HT1080 (cell line): Measurements from ENCODE around the gene PKN3. TPM values are rescaled to one million over a fixed set of nuclear protein-coding genes. Genes with fewer than 3 reads are reported as not detected.

Experiments
- DNase-seq: peaks from one replicate; pipeline ENCODE4 v3.0.0-alpha.2; 2015; ENCODE audit warnings: low read depth
- polyA plus RNA-seq, 2 experiments: library from polyadenylated mRNA; depleted of rRNA; stranded (reverse); fragments of >200 nt; gene quantifications; 2 replicates each; pipeline ENCODE4 v1.2.3, GENCODE V29; 2015
- total RNA-seq: library from RNA; depleted of rRNA; stranded (reverse); fragments of >200 nt; shearing (Covaris generic); gene quantifications from 2 replicates; pipeline ENCODE4 v1.2.3, GENCODE V29; 2014; rRNA removed

PKN3 gene
- 4.8 TPM in 2 replicates for total RNA-seq
- polyA plus RNA-seq (2015; cell fraction: cytosol; rRNA removed), result 2.8 and 3.1 TPM in 2 replicates
- polyA plus RNA-seq (2015; cell fraction: nucleus; rRNA removed), result 5.2 and 6.6 TPM in 2 replicates

DNA sequence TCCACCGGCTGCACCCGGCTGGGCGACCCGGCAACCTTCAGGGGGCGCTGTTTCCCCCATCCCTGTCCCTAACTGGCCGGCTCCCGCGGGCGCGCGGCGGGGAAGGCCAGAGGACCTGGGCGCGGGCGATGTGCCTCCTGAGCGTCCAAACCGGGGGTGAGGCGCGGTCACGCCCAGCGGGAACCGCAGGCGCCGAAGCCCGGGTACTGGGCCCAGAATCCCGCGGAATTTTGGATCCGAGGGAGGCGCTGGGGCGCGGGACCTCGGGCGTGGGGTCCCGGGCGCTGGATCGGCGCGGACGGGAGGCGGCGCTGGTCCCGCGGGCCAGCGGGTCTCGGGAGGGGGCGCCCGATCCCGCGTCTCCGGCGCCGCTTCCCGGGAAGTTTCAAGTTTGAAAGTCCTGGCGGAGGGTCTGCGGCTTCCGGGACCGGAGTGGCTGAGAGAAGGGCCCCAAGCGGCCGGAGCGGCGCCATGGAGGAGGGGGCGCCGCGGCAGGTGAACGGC lies at the start of gene PKN3:
PKN3 (plus strand) TSS at position 59 of the 504 bp plus-strand sequence; CDS start at position 472, 413 bp downstream.
- peak; percentile 79 for DNase-seq

DNA sequence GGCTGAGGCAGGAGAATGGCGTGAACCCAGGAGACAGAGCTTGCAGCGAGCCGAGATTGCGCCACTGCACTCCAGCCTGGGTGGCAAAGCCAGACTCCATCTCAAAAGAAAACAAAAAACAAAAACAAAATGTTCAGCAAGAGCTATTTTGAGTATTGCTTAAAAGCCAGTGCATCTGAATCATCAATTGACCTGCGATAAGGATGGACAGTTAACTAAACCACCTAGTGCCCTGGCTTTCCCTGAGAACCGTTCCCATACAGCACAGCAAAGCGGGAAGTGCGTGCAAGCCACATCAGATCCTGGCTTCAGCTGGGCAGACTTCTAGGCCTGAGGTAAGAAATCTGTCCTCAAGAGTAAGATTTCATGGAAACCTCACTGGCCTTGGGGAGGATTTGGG lies 48.4 kb upstream of the PKN3 start:
- no peak for DNase-seq

DNA sequence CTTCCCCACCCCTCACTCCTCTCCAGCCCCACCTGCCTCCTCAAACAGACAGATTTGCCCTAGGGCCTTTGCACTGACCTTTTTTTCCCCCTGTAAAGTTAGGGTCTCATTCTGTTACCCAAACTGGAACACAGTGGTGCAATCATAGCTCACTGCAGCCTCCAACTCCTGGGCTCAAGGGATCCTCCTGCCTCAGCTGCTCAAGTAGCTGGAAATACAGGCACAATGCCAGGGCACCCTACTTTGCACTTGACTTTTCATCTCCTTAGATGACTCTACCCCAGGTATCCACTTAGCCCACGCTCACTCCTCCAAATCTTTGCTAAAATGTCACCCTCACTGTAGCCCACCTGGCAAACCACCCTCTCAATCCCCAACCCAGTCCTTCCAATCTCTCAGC lies 47.8 kb upstream of the PKN3 start:
- DNase-seq, result no peak

DNA sequence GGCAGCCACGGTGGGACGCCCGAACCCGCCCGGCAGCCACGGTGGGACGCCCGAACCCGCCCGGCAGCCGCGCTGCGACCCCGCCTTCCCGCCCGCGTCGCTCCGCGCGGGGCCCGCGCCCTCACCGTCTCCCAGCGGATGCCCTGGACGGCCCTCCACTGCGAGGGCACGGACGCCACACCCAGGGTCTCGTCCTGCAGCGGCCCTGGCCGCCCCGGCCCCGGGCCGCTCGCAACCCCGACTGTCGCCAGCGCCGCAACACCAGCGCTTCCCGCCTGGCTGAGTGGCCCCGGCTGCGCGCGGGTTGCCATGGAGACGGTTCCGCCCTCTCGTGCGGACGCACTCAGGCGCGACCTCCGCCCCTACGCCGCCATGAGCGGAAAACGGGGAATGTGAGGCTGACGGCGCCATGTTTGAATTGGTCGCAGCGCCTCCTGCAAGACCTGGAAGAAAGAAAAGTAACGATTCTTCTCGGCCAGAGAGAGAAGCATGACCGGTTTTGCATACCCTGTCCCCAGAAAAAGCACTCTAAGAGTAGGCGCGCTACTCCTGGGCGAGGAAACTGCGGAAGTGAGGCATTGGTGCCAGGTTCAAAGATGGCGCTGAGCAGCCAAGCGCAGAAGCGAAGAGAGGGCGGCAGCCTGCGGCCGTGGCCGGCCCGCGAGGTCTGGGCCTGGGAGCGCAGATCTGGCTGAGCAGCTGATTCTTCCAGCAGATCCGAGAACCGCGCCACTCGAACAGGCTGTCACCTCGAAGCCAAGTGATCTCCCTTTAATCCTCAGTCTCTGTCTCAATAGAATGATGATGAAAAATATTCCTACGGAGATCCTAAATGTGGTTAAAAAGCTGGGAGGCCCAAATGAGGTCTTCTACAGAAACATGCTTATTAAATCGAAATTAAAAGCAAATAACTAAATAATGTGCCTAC lies 45.6 kb upstream of the PKN3 start, which contains the start of gene DYNC2I2:
DYNC2I2 (minus strand) TSS at position 432 of the 928 bp plus-strand sequence; CDS start at position 311, 121 bp downstream.
- DNase-seq, result peak; percentile 90

DNA sequence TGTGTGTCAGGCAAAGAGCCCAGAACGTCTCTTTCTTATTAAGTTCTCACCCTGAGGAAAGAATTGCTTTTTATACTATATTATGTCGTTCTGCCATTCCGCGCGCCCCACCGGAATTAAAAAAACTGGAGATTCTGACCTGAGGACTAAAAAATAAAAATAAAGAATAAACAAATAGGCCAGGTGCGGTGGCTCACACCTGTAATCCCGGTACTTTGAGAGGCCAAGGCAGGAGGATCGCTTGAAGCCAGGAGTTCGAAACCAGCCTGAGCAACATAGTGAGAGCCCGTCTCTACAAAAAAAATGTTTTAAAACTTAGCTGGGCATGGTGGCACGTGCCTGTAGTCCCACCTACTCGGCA lies 45.0 kb upstream of the PKN3 start:
- no peak for DNase-seq

DNA sequence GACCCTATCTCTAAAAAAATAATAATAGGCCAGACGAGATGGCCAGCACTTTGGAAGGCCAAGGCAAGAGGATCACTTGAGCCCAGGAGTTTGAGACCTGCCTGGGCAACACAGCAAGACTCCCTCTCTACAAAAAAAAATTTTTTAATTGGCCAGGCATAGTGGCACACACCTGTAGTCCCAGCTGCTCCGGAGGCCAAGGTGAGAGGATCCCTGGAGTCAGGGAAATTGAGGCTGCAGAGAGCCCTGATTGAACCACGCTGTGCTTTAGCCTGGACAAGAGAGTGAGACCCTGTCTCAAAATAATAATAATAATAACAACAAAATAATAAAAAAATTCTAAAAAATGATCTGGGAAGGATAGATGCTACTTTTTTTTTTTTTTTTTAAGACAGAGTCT lies 44.5 kb upstream of the PKN3 start:
- DNase-seq, result no peak

DNA sequence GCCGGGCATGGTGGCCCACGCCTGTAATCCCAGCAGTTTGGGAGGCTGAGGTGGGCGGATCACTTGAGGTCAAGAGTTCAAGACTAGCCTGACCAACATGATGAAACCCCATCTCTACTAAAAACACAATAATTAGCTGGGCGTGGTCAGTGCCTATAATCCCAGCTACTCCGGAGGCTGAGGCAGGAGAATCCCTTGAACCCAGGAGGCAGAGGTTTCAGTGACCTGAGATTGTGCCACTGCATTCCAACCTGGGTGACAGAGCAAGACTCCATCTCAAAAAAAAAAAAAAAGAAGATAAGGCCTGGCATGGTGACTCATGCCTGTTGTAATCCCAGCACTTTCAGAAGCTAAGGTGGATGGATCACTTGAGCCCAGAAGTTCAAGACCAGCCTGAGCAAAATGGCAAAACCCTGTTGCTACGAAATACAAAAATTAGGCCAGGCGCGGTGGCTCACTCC lies 35.8 kb upstream of the PKN3 start:
- peak; percentile 66 for DNase-seq

DNA sequence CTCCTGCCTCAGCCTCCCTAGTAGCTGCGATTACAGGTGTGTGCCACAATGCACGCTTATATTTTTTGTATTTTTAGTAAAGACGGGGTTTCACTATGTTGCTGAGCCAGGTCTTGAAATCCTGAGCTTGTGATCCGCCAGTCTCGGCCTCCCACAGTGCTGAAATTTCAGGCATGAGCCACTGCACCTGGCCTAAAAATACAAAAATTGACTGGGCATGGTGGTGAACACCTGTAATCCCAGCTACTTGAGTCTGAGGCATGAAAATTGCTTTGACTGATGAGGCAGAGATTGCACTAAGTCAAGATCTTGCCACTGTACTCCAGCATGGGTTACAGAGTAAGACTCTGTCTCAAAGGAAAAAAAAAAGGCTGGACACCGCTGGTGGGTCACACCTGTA lies 32.5 kb upstream of the PKN3 start:
- no peak for DNase-seq

DNA sequence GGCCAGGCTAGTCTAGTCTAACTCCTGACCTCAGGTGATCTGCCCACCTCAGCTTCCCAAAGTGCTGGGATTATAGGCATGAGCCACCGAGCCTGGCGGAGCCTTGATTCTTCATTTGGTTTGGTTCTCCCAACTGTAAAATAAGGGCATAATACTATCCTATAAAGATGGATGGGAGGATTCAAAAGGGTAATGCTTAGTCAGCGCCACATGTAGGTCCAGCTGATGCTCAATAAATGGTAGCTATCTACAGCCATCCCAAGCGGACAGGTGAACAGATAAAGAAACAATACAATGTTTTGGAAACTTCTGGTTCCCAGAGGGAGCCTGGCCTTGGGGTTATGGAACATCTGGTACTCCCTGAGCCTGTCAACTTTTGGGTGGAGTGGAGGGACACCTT lies 26.9 kb upstream of the PKN3 start:
- no peak for DNase-seq

DNA sequence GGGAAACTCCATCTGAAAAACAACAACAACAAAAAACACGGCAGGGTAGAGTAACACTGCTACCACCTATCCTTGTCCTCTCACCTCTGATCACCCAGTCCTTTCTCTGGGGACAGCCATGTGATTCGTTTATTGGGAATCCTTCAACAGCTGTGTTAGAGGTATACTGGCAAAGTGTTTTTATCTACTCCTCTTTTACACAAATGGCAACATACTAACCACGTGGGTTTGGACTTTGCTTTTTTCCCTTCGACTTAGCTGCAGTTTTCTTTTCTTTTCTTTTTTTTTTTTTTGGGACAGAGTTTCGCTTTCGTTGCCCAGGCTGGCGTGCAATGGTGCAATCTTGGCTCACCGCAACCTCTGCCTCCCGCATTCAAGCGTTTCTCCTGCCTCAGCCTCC lies 24.5 kb upstream of the PKN3 start:
- no peak for DNase-seq

DNA sequence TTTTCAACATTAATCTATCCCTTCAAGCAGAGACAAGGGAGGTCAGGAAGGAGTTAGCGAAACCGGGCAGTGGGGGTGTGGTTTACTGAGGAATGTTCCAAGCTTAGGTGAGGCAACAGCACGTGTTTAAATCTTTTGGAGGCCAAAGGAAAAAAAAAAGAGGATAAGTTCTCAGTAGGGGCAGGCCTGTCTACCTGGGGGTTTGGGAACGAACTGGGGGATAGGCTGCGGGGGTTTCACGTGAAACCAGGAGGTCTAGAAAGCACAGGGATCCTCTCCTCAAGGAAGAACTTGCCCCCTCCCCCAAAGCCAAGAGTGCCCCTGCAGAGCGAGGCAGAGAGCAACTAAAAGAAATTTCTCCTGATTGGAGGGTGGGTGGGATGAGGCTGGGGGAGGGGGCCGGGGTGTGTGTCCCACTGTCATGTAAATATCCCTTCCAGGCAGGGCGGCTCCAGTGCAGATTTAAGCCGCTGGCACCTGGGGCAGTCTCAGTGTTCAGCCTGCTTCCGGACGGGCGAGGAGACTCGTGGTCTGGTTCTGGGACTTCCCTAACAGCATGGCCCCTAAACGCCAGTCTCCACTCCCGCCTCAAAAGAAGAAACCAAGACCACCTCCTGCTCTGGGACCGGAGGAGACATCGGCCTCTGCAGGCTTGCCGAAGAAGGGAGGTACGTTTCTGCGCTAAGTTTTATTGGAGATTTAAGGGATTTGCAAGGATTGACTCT lies 18.8 kb upstream of the PKN3 start:
- peak; percentile 29 for DNase-seq

DNA sequence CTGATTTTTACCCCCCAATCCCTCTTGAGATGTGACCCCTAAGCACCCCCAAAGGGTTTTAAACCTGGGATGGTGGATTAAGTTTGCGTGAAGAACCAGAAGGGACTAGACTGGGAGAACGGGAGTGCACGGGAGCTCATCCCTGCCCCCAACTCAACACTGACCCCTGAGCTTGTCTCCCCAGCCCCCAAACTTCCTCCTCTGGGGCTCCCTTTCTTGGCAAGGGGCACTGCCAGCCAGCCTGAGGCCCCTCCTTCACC lies 18.3 kb upstream of the PKN3 start:
- no peak for DNase-seq

DNA sequence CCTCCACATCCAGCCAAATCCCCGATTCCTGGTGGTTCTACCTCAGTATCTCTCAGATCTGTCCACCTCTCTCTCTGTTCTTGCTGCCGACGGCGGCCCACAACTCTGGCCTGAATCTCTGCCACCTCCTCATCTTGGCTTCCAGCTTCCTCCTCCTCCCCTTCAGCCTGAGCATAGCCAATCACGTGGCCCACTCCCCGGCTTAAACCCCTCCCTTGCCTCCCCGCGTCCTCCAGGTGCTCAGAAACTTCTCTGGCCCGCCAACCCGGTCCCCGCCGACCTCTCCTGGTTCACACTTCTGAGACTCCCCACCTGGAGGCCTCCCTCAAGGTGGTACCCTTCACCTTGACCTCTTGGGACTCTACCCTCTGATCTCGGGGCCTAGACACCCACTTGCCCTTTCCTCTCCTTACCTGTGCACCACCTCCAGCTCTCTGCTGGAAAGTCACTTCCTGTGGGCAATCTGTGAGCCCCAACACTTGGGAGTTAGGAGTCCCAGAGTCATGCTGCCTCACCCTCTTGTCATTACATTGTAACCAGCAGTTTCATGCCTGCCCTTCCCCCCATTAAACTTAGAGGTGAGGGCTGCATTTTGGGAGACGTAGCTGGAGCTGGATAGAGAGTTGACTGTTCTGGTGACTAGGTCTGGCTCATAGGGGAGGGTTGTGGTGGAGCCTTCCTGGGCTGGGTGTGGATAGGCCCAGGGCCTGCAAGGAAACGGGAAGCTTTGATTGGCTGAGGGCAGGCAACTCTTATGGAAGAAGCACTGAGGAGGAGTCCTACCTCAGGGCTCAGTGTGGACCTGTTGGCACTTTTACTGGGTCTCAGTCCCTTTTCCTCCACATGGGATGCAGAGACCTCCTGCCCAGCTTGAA lies 17.7 kb upstream of the PKN3 start:
- DNase-seq, result peak; percentile 91

DNA sequence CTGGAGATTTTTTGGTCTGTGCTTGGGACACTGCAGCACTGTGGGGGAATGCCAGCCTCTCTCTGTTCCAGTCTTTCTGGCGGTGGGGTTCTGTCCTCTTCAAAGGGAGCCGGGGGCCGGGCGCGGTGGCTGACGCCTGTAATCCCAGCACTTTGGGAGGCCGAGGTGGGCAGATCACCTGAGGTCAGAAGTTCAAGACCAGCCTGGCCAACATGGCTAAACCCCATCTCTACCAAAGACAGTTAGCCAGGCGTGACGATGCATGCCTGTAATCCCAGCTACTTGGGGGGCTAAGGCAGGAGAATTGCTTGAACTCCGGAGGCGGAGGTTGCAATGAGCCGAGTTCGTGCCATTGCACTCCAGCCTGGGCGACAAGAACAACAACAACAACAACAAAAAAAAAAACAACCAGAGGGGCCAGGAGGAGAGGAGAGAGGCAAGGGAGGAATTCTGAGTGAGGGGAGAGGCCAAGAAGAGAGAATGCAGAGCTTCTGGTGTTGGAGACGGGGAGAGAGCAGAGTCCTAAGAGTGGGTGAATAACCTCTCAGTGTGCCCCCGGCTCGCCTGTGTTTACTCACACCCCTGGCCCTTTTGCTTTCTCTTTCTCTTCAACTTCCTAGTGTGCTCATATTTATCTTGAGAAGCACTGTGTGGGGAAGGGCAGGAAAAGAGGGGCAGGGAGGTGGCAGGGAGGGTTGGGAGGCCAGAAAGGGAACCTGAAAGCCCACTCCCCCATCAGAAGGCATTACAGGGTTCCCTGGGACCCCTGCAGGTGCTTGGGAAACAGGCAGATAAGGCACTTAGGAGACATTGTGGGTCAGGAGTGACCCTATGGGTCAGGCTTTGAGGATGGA lies 16.4 kb upstream of the PKN3 start:
- DNase-seq, result no peak

DNA sequence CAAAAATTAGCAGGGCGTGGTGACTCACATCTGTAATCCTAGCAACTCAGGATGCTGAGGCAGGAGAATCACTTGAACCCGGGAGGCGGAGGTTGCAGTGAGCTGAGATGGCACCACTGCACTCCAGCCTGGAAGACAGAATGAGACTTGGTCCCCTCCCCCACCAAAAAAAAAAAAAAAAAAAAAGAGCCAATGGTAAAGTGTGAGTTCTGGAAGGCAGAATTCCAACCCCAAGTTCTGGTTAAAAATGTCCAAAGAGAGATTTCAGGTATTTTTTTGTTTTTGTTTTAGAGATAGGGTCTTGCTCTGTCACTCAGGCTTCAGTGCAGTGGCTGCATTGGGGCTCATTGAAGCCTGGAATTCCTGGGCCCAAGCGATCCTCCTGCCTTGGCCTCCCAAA lies 14.8 kb upstream of the PKN3 start:
- no peak for DNase-seq

DNA sequence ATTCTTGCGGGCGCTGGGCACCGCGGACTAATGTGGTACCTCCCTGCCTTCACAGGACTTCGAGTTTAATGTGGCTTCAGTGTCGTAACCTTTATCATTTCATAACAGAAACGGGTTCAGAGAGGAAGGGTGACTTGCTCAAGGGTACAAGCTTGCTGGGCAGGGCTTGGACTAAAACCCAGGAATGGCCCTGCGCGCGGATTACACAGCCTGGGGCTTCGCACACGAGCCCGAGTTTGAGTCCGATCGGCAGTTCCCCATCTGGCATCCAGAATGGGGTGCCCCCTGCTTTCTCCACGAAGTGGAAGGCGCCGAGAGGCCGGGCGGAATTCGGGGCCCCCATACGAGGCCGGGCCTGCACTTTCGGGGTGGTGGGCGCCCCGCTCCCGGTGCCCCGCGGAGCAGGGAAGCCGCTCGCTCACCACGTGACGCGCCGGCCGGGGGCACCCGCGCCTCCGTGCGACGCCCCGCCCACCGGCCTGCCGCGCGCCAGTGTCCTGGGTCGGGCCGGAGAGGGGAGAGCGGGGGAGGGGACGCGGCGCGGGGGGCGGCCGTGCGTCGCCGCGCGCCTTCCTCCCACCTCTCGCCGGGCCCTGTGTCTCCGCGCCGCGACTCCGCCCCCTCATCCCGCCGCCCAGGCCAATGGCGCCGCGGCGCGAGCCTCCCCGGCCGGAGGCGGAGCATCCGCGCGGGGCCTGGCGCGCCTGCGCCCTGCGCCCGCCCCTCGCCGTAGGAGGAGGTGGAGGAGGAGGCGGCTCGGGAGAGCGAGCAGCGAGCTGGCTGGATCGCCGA lies 13.6 kb upstream of the PKN3 start, which contains the start of gene SET:
SET (plus strand) TSS at position 722 of the 792 bp plus-strand sequence. CDS start 361 bp downstream, outside the sequence.
- DNase-seq, result peak; percentile 84

DNA sequence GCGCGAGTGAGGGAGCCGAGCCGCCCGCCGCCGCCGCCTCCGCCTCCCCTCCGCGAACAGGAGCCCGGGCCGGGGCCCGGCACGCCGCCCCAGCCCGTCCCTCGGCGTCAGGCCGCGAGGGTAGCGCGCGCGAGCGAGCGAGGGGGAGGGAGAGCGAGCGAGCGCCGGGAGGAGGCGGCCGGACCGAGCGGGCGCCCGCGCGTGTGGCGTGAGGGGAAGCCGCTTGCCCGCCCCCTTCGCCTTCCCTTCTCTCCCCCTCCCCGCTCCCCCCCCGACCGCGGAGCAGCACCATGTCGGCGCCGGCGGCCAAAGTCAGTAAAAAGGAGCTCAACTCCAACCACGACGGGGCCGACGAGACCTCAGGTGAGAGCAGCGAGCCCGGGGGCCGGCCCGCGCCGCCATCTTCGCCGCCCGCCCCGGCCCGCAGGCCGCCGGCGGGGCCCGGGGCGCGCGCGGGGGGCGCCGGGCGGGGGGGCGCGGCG lies 13.0 kb upstream of the PKN3 start:
- no peak for DNase-seq

DNA sequence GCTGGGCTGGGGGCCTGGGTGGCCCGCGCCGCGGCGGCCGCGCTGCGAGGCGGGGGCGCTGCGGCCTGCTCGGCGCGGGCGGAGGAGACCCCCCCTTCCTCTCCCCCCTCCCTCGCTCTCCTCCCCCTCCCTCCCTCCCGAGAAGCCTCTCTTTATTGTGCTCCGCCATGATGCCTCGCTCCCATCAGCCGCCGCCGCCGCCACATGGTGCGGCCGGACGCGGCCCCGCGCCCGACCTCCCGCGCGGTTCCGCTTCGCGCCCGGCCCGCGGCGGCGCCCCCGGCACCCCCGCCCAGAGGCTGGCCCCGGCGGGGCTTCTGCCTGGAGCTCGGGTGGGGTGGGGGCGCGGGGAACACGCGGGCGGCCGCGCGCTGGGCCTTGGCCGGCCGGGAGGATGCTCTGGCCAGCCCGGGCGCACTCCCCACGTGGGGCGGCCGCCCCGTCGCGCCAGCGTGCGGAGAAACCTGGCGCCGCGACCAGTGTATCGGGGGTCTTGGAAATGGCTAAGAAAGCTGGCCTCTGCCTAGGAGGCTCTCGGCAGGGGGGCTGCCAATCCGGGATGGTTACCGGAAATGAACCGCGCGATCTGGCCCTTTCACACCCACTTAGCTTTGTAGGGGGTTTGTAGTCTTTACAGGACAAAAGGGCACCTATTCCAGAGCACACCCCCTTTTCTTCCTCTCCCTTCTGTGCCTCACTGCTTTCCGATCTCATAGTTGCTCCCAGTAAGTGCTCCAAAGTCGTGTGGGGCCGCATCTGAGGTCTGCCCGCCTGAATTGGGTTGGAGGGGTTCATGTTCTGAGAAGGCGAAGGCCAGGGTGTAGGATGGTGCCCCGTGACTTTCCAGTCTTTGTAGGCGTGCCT lies 12.3 kb upstream of the PKN3 start:
- peak; percentile 33 for DNase-seq
